HCT116 (cell line): Measurements from ENCODE around the gene PRR36.

Experiments used
- CTCF ChIP-seq, 3 experiments: fragments of 200-600 bp in 1 of 3; sonication (generic) in 1 of 3; IDR thresholded peaks in 2 of 3; conservative IDR thresholded peaks in 1 of 3; 2 replicates each; pipeline ENCODE4 v1.5.1; 2012 to 2017; ENCODE audit warnings: low read depth in 2 of 3, low read length in 2 of 3, antibody characterized with exemption in 1 of 3, borderline replicate concordance in 1 of 3, control low read depth in 1 of 3, mild to moderate bottlenecking in 1 of 3, mixed read lengths in 1 of 3, mixed run types in 1 of 3, moderate library complexity in 1 of 3; ENCODE audit not compliant: insufficient read depth in 1 of 3
- EZH2 ChIP-seq: fragments of 200-600 bp; sonication (generic); IDR thresholded peaks from 2 replicates; pipeline ENCODE4 v1.6.1; 2017; ENCODE audit warnings: antibody characterized with exemption, mixed run types

GRCh38 chr19:7883105-7883504 is 8.9 kb upstream of the PRR36 start:
- TF ChIP-seq EZH2 (no peak), CTCF (IDR thresholded peaks at IDR 0.05 in 2 of 3, conservative IDR thresholded peaks at IDR 0.05 in 1 of 3; ENCODE audit: borderline replicate concordance in 1 of 3, insufficient read depth in 1 of 3, low read depth in 2 of 3, low read length in 2 of 3) (no peak)
